NCI-H748 (cell line): Measurements from ENCODE around the gene CLCN4.

Source experiments
- DNase-seq: peaks from one replicate; lab custom pipeline; 2025; ENCODE audit not compliant: unreplicated experiment; lab: John Stamatoyannopoulos, UW

CLCN4 gene

DNA sequence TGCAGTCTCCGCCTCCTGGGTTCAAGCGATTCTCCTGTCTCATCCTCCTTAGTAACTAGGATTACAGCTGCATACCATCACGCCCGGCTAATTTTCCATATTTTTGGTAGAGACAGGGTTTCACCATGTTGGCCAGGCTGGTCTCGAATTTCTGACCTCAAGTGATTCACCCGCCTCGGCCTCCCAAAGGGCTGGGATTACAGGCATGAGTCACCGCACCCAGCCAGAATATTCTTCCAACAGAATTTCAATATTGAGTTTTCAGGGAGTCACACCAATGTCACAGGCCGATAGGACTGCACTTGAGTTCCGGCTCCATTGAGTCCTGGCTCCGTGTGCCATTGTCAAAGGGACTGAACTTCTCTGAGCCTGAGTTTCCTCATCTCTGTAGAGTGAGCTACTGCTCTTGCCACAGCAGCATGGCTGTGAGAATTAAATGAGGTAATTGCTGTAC is 82.9 kb downstream of the CLCN4 start:
- no peak for DNase-seq

DNA sequence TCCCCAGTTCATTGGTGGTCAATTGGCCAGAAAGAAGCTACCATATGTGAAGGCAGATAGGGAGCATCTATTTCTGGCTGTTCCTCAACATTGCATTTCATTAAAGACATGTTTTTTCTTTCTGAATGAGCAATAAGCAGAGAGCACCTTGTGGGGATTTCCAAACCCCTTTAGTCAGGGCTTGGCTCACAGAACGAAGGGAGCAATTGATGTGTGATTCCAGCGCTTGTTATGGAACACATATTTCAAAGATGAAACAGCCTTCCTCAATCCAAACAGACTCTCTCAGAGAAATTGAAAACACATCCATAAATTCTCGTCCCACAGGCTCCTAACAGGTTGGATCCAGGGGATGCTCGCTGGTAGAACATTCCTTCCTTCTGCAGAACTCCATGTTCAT is 84.1 kb downstream of the CLCN4 start:
- DNase-seq = no peak

DNA sequence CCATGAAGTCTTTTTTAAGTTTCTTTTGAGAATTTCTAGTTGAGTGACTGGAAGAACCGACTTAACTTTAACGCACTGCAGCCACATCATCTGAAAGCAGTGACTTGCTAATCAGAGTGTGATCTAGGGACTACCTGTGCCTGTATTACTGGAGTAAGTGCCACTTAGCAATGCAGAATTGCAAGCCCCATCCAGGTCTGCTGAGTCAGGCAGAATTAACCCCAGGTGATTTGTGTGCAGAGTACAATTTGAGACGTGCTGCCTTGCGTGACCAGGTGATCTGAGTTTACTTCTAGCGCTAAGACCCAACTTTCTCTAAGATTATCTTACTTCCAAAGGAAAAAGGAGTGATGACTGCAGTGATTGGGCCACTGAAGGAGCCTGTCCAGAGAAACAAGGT is 85.3 kb downstream of the CLCN4 start:
- DNase-seq = peak; percentile 20

DNA sequence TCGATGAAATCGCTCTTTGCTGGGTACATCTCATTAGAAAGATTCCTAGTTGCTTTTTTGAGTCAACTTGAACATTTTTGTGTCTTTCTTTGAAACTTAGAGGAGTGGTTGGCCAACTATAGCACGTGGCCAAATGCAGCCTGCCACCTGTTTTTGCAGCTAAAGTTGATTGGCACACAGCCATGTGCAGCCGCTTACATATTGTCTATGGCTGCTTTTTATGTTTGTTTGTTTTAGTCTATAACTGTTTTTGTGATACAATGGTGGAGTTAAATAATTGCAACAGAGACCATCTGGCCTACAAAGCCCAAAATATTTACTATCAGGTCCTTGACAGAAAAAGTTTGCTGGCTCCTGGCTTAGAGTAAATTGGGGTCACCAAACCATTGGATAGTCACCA is 86.3 kb downstream of the CLCN4 start:
- DNase-seq = peak; percentile 71

DNA sequence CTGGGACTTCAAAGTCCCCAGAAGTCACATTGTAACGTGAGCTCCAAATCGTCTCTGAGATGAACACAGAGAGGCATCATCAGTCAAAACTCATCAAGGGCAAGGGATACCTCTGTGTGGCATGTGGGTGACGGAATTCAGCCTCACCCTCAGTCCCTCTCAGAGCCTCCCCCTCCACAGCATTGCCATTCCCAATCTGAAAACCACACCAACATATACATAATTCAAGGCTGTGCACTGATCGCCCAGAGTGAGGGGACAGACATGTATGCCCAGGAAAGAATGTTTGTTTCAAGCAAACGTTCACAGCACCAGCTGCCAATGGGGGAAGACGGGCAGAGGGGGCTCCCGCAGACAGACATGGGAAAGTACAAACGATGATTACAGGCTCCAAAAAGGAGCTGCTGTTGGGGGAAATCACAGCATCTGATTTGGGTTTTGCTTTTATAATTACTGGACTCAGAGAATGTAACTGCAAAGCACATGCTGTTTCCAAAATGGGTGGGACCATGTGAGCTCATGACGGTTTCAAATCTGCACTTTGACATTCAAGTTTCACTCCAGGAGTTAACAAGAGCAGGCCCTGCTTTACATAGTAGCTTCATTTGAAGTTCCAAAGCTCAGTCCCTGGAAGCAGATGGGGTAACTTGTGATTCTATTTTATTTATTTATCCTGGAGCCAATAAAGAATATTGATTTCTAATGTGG is 88.3 kb downstream of the CLCN4 start:
- DNase-seq = peak; percentile 1

DNA sequence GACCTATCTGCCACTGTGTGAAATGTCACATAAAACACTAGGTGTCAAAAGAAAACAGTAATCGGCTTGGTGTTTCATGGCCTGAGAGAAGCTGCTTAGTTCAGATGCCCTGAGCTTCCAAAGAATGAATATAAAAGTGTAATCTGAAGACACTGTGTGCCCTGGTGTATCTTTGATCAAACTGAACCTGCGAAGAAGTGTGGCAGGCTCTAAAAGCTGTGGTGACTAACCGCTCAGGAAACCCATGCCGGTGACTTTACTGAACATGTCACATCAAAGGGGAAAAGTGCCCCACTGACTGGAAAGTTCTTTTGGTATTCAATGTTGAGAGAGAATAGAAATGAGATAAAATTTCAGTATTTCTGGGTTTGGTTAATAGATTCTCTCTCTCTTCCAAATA is 89.1 kb downstream of the CLCN4 start:
- no peak for DNase-seq

DNA sequence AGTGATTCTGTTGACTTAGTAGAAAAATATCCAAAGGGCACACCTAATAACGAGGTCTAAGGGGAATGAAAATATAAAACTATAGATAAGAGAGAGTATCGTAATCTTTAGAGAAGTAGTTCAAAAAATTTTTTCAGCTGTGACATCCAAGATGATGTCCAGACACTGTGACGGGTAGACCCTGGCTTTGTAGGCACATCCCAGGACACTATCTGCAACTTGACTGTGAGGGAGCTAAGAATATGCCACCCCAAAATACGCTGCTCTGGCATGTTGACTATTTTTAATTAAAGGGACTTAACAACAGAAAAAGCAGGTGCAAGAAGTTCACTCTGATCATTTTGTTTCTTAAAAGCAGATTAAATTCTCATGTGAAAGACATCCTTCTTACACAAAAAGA is 89.5 kb downstream of the CLCN4 start:
- no peak for DNase-seq

DNA sequence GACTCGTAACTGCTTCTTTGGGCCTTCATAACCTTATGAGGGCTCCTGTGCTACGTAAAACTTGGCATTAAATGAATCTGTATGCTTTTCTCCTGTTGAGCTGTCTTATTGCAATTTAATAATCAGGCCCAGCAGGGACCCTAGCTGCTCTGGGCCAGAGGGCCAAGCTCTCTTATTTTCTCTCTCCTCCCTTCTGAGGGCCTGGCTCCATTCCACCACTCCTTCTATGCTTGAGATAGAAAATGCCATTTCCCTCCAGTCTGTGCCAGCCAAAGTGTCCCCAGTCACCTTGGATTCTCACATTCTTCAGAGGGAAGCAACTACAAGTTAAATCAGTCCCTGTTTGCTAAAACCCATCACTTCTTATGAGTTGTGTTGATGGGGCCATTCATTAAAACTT is 90.1 kb downstream of the CLCN4 start:
- no peak for DNase-seq

DNA sequence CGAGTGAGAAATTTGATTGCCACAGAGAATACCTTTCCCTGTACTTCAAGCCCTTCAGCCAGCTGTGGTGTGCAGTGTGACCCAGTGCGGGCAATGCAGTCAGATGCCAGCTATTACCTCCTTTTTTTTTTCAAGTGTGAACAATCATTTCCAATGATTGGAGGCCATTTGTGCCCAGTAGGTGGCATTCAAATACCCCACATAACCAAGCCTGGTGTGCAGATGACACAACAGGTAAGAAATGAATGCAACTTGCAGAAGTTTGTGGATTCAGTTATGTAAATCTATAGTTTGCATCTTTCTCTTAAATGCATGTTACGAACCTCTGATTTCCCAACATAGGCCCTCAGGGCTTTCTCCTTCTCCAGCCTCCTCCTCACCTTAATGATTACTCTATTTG is 98.0 kb downstream of the CLCN4 start:
- peak; percentile 25 for DNase-seq

DNA sequence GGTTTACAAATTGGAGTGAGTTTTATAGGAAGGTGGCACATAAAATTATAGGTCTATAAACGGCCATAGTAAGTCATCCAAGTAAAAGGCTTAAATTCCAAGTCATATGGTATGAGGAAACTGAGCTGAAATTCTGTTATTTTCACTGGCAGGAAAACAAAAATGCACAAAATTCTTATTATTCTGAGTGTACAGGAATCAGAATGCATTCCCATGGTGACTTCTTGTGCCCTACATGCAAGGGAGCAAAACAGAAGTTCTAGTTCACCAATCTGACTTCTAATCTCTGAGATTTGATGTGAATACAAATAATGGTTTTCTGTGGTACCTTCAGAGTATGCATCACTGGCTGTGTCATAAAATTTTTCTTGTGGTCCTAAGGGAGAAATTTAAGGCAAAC is 102.9 kb downstream of the CLCN4 start:
- DNase-seq = no peak

DNA sequence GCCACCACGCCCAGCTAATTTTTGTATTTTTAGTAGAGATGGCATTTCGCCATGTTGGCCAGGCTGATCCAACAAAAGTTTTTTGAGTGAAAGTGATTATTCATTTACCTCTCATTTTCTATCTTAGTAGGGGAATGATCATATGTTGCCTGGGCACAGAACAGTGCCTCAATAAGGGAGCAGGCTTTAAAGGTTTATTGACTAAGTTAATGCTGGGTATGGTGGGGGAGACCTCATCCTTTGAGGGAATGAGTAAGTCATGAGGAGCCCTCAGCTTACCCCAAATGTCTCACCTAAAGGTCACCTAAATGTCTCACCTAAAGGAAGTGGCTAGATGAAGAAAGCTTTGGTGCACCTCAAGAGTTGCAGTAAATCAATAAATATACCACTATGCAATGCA is 109.0 kb downstream of the CLCN4 start:
- DNase-seq = no peak

DNA sequence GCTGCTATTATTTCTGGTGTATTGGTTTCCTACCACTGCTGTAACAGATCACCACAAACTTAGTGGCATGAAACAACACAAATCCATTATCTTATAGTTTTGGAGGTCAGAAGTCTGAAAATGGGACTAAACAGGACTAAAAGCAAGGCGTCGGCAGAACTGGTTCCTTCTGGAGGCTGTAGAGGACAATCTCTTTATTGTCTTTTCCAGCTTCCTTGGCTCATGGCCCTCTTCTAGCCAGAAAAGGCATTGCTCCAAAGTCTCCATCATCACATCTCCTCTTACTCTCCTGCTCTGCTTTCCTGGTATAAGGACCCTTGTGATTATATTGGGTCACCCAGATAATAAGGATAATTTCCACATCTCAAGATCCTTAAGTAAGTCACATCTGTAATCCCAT is 121.9 kb downstream of the CLCN4 start:
- DNase-seq = no peak

DNA sequence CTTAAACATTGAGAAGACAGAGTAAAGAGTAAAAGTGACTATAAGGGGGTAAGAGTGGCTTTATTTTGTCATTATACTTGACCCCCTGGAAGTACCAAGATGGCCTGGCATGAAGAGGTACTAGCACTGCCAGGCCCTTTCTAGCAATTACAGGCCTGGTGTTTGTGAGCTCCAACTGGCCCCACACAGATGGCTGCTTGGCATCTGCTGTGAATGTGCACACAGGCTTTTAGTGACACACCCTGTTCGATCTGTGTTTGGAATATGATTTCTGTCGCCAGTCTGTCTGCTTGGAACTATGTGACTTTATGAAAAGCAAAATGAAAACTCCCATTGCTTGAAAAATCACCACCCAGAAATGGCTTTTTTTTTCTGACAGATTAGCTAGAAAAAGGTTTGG is 123.3 kb downstream of the CLCN4 start:
- DNase-seq = peak; percentile 79

DNA sequence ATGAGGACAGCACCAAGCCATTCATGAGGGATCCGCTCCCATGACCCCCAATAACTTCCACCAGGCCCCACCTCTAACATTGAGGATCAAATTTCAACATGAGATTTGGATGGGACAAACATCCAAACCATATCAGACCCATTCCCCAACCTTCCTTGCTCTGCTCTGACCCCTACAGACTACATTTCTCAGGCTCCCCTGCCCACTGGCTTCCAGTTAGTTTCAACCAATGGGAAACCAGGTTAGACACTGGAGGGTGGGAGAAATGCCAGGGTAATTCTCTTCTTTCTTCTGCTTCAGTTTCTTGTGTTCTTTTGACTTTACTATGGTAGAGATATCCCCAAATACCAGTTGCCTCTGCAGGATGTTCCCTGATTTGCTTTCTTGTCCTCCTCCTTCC is 125.7 kb downstream of the CLCN4 start:
- DNase-seq = no peak

DNA sequence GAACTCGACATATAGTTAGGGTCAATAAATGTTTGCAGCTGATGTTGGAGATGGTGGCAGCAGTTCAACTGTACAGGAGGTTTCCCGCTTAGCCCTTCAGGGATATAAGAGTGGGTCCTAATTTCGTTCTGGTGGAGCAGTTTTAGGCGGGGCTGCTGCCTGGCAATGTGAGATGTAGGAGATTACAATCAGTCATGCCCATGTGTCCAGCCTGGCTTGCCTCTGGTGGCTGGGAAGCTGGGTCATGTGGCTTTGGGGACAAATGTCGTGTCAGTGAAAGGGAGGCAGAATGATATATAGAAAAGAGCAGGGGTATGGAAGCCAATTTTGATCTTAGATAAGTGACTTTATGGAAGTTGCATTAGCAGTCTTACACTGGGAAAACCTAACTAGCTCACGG is 129.4 kb downstream of the CLCN4 start:
- DNase-seq = no peak
